H9 (cell line): ENCODE measurements around the gene NUDT21. TPM values are rescaled to one million over a fixed set of nuclear protein-coding genes. Genes with fewer than 3 reads are reported as not detected.

ENCODE experiments used
- DNase-seq: peaks from one replicate; pipeline ENCODE4 v3.0.0-alpha.2; 2017
- H2AFZ ChIP-seq: one replicate; pipeline ENCODE4 v1.6.1; 2013; ENCODE audit warnings: mild to moderate bottlenecking, low read length, control low read depth, moderate library complexity
- H2AK5ac ChIP-seq: 2 replicates; pipeline ENCODE4 v1.6.1; 2013; ENCODE audit warnings: low read length, control low read depth, mixed read lengths; ENCODE audit not compliant: insufficient read length
- H2BK120ac ChIP-seq: one replicate; pipeline ENCODE4 v1.6.1; 2013; ENCODE audit warnings: low read depth, mild to moderate bottlenecking, low read length, control low read depth, inconsistent platforms; ENCODE audit not compliant: poor library complexity, severe bottlenecking
- H2BK12ac ChIP-seq: 2 replicates; pipeline ENCODE4 v1.6.1; 2013; ENCODE audit warnings: low read length, control low read depth, mixed read lengths, low read depth; ENCODE audit not compliant: insufficient read length
- H2BK15ac ChIP-seq: 2 replicates; pipeline ENCODE4 v1.6.1; 2013; ENCODE audit warnings: low read depth, low read length, control low read depth
- H2BK20ac ChIP-seq: one replicate; pipeline ENCODE4 v1.6.1; 2013; ENCODE audit warnings: low read depth, mild to moderate bottlenecking, low read length, control low read depth, inconsistent platforms; ENCODE audit not compliant: poor library complexity, severe bottlenecking
- H2BK5ac ChIP-seq: 2 replicates; pipeline ENCODE4 v1.6.1; 2013; ENCODE audit warnings: low read length, control low read depth, mixed read lengths; ENCODE audit not compliant: insufficient read length
- H3K14ac ChIP-seq: 2 replicates; pipeline ENCODE4 v1.6.1; 2013; ENCODE audit warnings: low read length, control low read depth; ENCODE audit not compliant: insufficient read depth
- H3K18ac ChIP-seq: 2 replicates; pipeline ENCODE4 v1.6.1; 2013; ENCODE audit warnings: low read depth, mild to moderate bottlenecking, mixed read lengths, low read length, control low read depth; ENCODE audit not compliant: insufficient read length
- H3K23ac ChIP-seq: 2 replicates; pipeline ENCODE4 v1.6.1; 2013; ENCODE audit warnings: low read length, control low read depth, mixed read lengths, low read depth; ENCODE audit not compliant: insufficient read length
- H3K23me2 ChIP-seq: 2 replicates; pipeline ENCODE4 v1.6.1; 2013; ENCODE audit warnings: low read depth, mild to moderate bottlenecking, mixed read lengths, low read length, control low read depth; ENCODE audit not compliant: insufficient read length, poor library complexity, severe bottlenecking
- H3K27ac ChIP-seq: 2 replicates; pipeline ENCODE4 v1.5.1; 2013; ENCODE audit warnings: low read length, control low read depth, mixed read lengths, low read depth; ENCODE audit not compliant: insufficient read length
- H3K27me3 ChIP-seq: 2 replicates; pipeline ENCODE4 v1.6.1; 2013; ENCODE audit warnings: low read length, control low read depth, inconsistent platforms; ENCODE audit not compliant: insufficient read depth
- H3K4ac ChIP-seq: 2 replicates; pipeline ENCODE4 v1.6.1; 2013; ENCODE audit warnings: low read depth, mild to moderate bottlenecking, control low read depth, inconsistent platforms, low read length, moderate library complexity
- H3K4me1 ChIP-seq: 2 replicates; pipeline ENCODE4 v1.6.1; 2013; ENCODE audit warnings: low read length, control low read depth, inconsistent platforms; ENCODE audit not compliant: insufficient read depth
- H3K4me2 ChIP-seq: 2 replicates; pipeline ENCODE4 v1.6.1; 2013; ENCODE audit warnings: low read length, control low read depth, mixed read lengths; ENCODE audit not compliant: insufficient read length, insufficient read depth
- H3K56ac ChIP-seq: 2 replicates; pipeline ENCODE4 v1.6.1; 2013; ENCODE audit warnings: low read depth, mild to moderate bottlenecking, mixed read lengths, low read length, control low read depth; ENCODE audit not compliant: insufficient read length
- H3K79me1 ChIP-seq: 2 replicates; pipeline ENCODE4 v1.6.1; 2013; ENCODE audit warnings: low read depth, mild to moderate bottlenecking, moderate library complexity, low read length, control low read depth, inconsistent platforms; ENCODE audit not compliant: insufficient read depth, poor library complexity, severe bottlenecking
- H3K79me2 ChIP-seq: 2 replicates; pipeline ENCODE4 v1.6.1; 2013; ENCODE audit warnings: low read length, control low read depth, inconsistent platforms; ENCODE audit not compliant: insufficient read depth
- H3K9ac ChIP-seq: 2 replicates; pipeline ENCODE4 v1.6.1; 2013; ENCODE audit warnings: low read length, control low read depth, mixed read lengths; ENCODE audit not compliant: insufficient read length; ENCODE audit errors: extremely low read depth
- H3K9me3 ChIP-seq: one replicate; pipeline ENCODE4 v1.6.1; 2013; ENCODE audit warnings: low read depth, low read length, inconsistent platforms; ENCODE audit not compliant: control insufficient read depth
- H3T11ph ChIP-seq: one replicate; pipeline ENCODE4 v1.6.1; 2013; ENCODE audit warnings: mild to moderate bottlenecking, low read length, control low read depth, inconsistent platforms
- H4K20me1 ChIP-seq: one replicate; pipeline ENCODE4 v1.6.1; 2013; ENCODE audit not compliant: control insufficient read depth, insufficient read length, insufficient read depth
- H4K5ac ChIP-seq: 2 replicates; pipeline ENCODE4 v1.6.1; 2013; ENCODE audit warnings: low read depth, mild to moderate bottlenecking, mixed read lengths, low read length, control low read depth; ENCODE audit not compliant: insufficient read length
- H4K8ac ChIP-seq: replicated peaks from 2 replicates; pipeline ENCODE4 v1.6.1; 2013; ENCODE audit warnings: low read length, control low read depth, mixed read lengths, low read depth; ENCODE audit not compliant: insufficient read length
- H4K91ac ChIP-seq: 2 replicates; pipeline ENCODE4 v1.6.1; 2013; ENCODE audit warnings: low read depth, mild to moderate bottlenecking, moderate library complexity, mixed read lengths, low read length, control low read depth; ENCODE audit not compliant: insufficient read length
- H3K27ac Mint-ChIP-seq, 3 experiments: 2 replicates in 2 of 3; 3 replicates in 1 of 3; pipeline ENCODE4 v1.8.0; 2020 to 2021; ENCODE audit warnings: mixed read lengths in 3 of 3, mild to moderate bottlenecking in 1 of 3, moderate library complexity in 1 of 3
- H3K27me3 Mint-ChIP-seq: 2 replicates; pipeline ENCODE4 v1.8.0; 2021; ENCODE audit warnings: low read depth, mild to moderate bottlenecking, moderate library complexity, mixed read lengths
- H3K36me3 Mint-ChIP-seq, 3 experiments: 2 replicates in 2 of 3; 3 replicates in 1 of 3; pipeline ENCODE4 v1.8.0; 2020 to 2021; ENCODE audit warnings: low read depth in 3 of 3, mixed read lengths in 3 of 3; ENCODE audit not compliant: insufficient read depth in 1 of 3
- H3K4me1 Mint-ChIP-seq, 2 experiments: 2 replicates each; pipeline ENCODE4 v1.8.0; 2020; ENCODE audit warnings: mixed read lengths in 2 of 2
- H3K4me3 Mint-ChIP-seq, 2 experiments: 2 replicates in 1 of 2; 3 replicates in 1 of 2; pipeline ENCODE4 v1.8.0; 2020 to 2021; ENCODE audit warnings: mild to moderate bottlenecking in 2 of 2, mixed read lengths in 2 of 2, moderate library complexity in 1 of 2
- H3K9me3 Mint-ChIP-seq, 2 experiments: 2 replicates in 1 of 2; 3 replicates in 1 of 2; pipeline ENCODE4 v1.8.0; 2020; ENCODE audit warnings: mild to moderate bottlenecking in 2 of 2, mixed read lengths in 2 of 2, moderate library complexity in 1 of 2
- CTCF ChIP-seq: fragments of 200-600 bp; sonication (generic); conservative IDR thresholded peaks from 3 replicates; pipeline ENCODE4 v1.8.0; 2021; ENCODE audit warnings: antibody characterized with exemption, mild to moderate bottlenecking
- WGBS: extraction: QIAGEN DNeasy Blood & Tissue Kit; methylation state at CpG from one replicate; pipeline ENCODE4 v1.1.7; 2013; ENCODE audit warnings: missing lambda C conversion rate, low lambda C conversion rate, mixed read lengths; ENCODE audit not compliant: insufficient read length; ENCODE audit errors: extremely low coverage; 5-methylcytosine and 5-hydroxymethylcytosine counted together
- total RNA-seq: library from RNA; stranded (reverse); gene quantifications from 2 replicates; pipeline ENCODE4 v1.2.1, GENCODE V29; 2021

NUDT21 gene
- total RNA-seq, 1 experiment from 2014 or later, result 276 TPM

DNA sequence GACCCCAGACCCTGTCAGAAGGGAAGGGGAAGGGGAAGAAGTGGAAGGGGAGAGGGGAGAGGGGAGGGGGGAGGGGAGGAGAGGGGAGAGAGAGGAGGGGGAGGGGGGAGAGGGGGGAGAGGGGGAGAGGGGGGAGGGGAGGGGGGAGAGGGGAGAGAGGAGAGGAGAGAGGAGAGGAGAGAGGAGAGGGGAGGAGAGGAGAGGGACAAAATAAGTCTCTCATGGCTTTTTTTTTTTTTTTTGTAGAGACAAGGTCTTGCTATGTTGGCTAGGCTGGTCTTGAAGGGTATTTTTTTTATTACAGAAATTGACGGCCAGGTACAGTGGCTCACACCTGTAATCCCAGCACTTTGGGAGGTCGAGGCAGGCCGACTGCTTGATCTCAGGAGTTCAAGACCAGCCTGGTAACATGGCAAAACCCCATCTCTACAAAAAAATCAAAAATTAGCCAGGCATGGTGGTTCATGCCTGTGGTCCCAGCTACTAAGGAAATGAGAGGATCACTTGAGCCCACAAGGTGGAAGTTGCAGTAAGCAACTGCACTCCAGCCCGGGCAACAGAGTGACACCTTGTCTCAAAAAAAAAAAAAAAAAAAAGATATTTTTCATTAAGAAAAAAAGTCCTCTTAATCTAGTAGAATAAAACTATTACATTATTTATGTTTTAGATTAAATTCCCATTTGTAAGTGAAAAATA lies 45.0 kb downstream of the NUDT21 start:
- no peak overlapping the region for H3K4me2 ChIP-seq
- no peaks in the 10 kb centered on the region for H3K23me2 ChIP-seq
- no peak overlapping the region for H4K8ac ChIP-seq
- Mint-ChIP-seq H3K4me3 (no peak overlapping the region), H3K4me1 (no peaks in the 10 kb centered on the region; a peak in 1 of 4 replicates), H3K27ac (no peak overlapping the region), H3K9me3 (no peaks in the 10 kb centered on the region; a peak in 2 of 5 replicates), H3K27me3 (no peaks in the 10 kb centered on the region), H3K36me3 (peaks cover 12 to 56% (median 43%) of the 10 kb centered on the region in 3 experiments)
- WGBS, result no CpG with 5 or more reads among the region's 4 CpGs
- H2AFZ ChIP-seq, result no peak overlapping the region
- no peak overlapping the region for H2BK120ac ChIP-seq
- H3K18ac ChIP-seq, result no peak overlapping the region
- H3T11ph ChIP-seq, result no peak overlapping the region
- no peaks in the 10 kb centered on the region; the same call in 1 of the 2 replicates for H3K27me3 ChIP-seq
- H2BK15ac ChIP-seq, result no peak overlapping the region
- no peak overlapping the region for H3K56ac ChIP-seq
- H4K5ac ChIP-seq, result no peak overlapping the region
- no peaks in the 10 kb centered on the region for H3K9me3 ChIP-seq
- no peak overlapping the region for H2AK5ac ChIP-seq
- H3K9ac ChIP-seq, result no peak overlapping the region
- no peak overlapping the region for H3K27ac ChIP-seq
- no peak for TF ChIP-seq CTCF
- no peak overlapping the region for H3K14ac ChIP-seq
- no peak overlapping the region for H2BK12ac ChIP-seq
- no peak overlapping the region for H3K4ac ChIP-seq
- H4K20me1 ChIP-seq, result no peaks in the 10 kb centered on the region
- no peak for DNase-seq
- no peak overlapping the region for H4K91ac ChIP-seq
- H2BK5ac ChIP-seq, result no peak overlapping the region
- peaks cover 3% of the 10 kb centered on the region; the same call in 1 of the 2 replicates for H3K4me1 ChIP-seq
- no peaks in the 10 kb centered on the region for H3K79me1 ChIP-seq
- no peak overlapping the region for H3K23ac ChIP-seq
- no peak overlapping the region for H2BK20ac ChIP-seq
- H3K79me2 ChIP-seq, result no peaks in the 10 kb centered on the region
